ENCODE measurements around the gene ERLIN1.

Gene ERLIN1

GRCh38 chr10:100124097-100124496, 61.7 kb downstream of the ERLIN1 start:
- Histone ChIP-seq H3K36me3 (ENCODE audit: control insufficient read depth in 2 of 2, insufficient read depth in 1 of 2, low read length in 2 of 2) (no peaks in the 10 kb centered on the region), H3K27ac (ENCODE audit: extremely low read depth, low read depth, low read length) (no peak overlapping the region), H3K9me3 (ENCODE audit: control insufficient read depth, insufficient read depth, low read depth, low read length) (no peaks in the 10 kb centered on the region), H3K4me3 (ENCODE audit: low read depth, low read length) (no peak overlapping the region), H3K4me1 (ENCODE audit: control insufficient read depth, insufficient read depth, low read length) (no peaks in the 10 kb centered on the region)
- no peak for TF ChIP-seq IKZF3 (tag by site-specific recombination; IDR thresholded peaks at IDR 0.05)
- no peak for TF ChIP-seq ZNF692 (tag by site-specific recombination; IDR thresholded peaks at IDR 0.05)
- no peak for TF ChIP-seq ZNF514 (tag by site-specific recombination; IDR thresholded peaks at IDR 0.05)
- TF ChIP-seq ZNF2 (tag by site-specific recombination; IDR thresholded peaks at IDR 0.05) = no peak
- no peak for TF ChIP-seq ZBTB20 (tag by site-specific recombination; IDR thresholded peaks at IDR 0.05)
- no peak for TF ChIP-seq ZNF768 (tag by site-specific recombination; IDR thresholded peaks at IDR 0.05)
- TF ChIP-seq ZNF501 (tag by site-specific recombination; IDR thresholded peaks at IDR 0.05) = no peak
- ChIA-PET CTCF (no interaction called here), POLR2A (no interaction called here)

- TF ChIP-seq HOXA7 (CRISPR knock-in tag; IDR thresholded peaks at IDR 0.05; ENCODE audit: borderline replicate concordance) (no peak), ZNF350 (tag by site-specific recombination; IDR thresholded peaks at IDR 0.05) (no peak), ZNF133 (tag by site-specific recombination; IDR thresholded peaks at IDR 0.05) (no peak), ZIC2 (tag by site-specific recombination; IDR thresholded peaks at IDR 0.05) (no peak), CTCF (tag by site-specific recombination; IDR thresholded peaks at IDR 0.05) (no peak), GLI4 (tag by site-specific recombination; IDR thresholded peaks at IDR 0.05) (no peak), ZNF571 (tag by site-specific recombination; IDR thresholded peaks at IDR 0.05) (no peak), ZNF211 (tag by site-specific recombination; IDR thresholded peaks at IDR 0.05; ENCODE audit: low read depth) (no peak), ZNF140 (tag by site-specific recombination; IDR thresholded peaks at IDR 0.05) (no peak)
- H3K36me3 ChIP-seq (ENCODE audit: control insufficient read depth in 2 of 2, insufficient read depth in 1 of 2, low read length in 2 of 2) = no peaks in the 10 kb centered on the region
- CTCF ChIA-PET = interaction anchor here (1.1 kb wide), 1 partner anchor 14 kb away, joined by 3 read pairs; no protein-coding TSS in a partner anchor
- H3K4me1 ChIP-seq (ENCODE audit: control insufficient read depth, insufficient read depth, low read length) = no peaks in the 10 kb centered on the region
- no peaks in the 10 kb centered on the region for H3K9me3 ChIP-seq (ENCODE audit: control insufficient read depth, insufficient read depth, low read depth, low read length)
- POLR2A ChIA-PET = no interaction called here
- H3K4me3 ChIP-seq (ENCODE audit: low read depth, low read length) = no peak overlapping the region
- no peak overlapping the region for H3K27ac ChIP-seq (ENCODE audit: extremely low read depth, low read depth, low read length)
These were observed 63.0 kb downstream of the ERLIN1 start for GRCh38 chr10:100122780-100123179.

DNA sequence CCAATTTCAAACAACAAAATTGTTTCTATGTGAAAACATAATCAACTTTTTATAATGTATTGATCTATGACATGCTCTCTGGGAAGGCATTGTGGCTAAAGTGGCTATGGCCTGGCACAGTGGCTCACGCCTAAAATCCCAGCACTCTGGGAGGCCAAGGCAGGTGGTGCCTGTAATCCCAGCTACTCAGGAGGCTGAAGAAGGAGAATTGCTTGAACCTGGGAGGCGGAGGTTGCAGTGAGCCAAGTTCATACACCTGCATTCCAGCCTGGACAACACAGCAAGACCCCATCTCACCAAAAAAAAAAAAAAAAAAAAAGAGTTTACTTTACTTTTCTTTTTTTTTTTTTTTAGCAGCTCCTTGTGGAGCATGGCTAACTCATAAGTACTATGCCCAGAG, 65.3 kb downstream of the ERLIN1 start:
- Histone ChIP-seq H3K4me1 (ENCODE audit: control insufficient read depth, insufficient read depth, low read length) (no peaks in the 10 kb centered on the region), H3K4me3 (ENCODE audit: low read depth, low read length) (no peak overlapping the region), H3K27ac (ENCODE audit: extremely low read depth, low read depth, low read length) (no peak overlapping the region), H3K9me3 (ENCODE audit: control insufficient read depth, insufficient read depth, low read depth, low read length) (no peaks in the 10 kb centered on the region), H3K36me3 (ENCODE audit: control insufficient read depth in 2 of 2, insufficient read depth in 1 of 2, low read length in 2 of 2) (no peaks in the 10 kb centered on the region)
- CTCF ChIA-PET = no interaction called here
- POLR2A ChIA-PET = interaction anchor here (0.6 kb wide), 1 partner anchor 9 kb away, joined by 7 read pairs; no protein-coding TSS in a partner anchor
- TF ChIP-seq ZNF114 (tag by site-specific recombination; IDR thresholded peaks at IDR 0.05) (no peak), RBAK (tag by site-specific recombination; IDR thresholded peaks at IDR 0.05) (no peak), ZNF350 (tag by site-specific recombination; IDR thresholded peaks at IDR 0.05) (no peak), ZNF585B (tag by site-specific recombination; IDR thresholded peaks at IDR 0.05) (no peak), YY2 (tag by site-specific recombination; IDR thresholded peaks at IDR 0.05) (no peak)

Measured in HEK293 (cell line).